Central memory CD8-positive, alpha-beta T cell (primary cell): ENCODE data around the gene CLNK.

Source experiments
- ATAC-seq: fragments of 150-1000 bp; cut with Tn5 transposase; replicated peaks from 2 replicates; pipeline ENCODE4 v1.10.0; 2022; ENCODE audit warnings: mild to moderate bottlenecking, moderate FRiP score, moderate number of reproducible peaks; ENCODE audit not compliant: poor library complexity, severe bottlenecking; ENCODE audit errors: extremely low read depth
- DNase-seq, 2 donors: peaks; one replicate each; pipeline ENCODE4 v3.0.0; 2021; ENCODE audit warnings: low spot score in 2 of 2
- H3K27ac Mint-ChIP-seq: one replicate; pipeline ENCODE4 v1.8.0; 2022; ENCODE audit warnings: low read depth, mild to moderate bottlenecking, moderate library complexity, mixed read lengths
- H3K27me3 Mint-ChIP-seq: one replicate; pipeline ENCODE4 v1.8.0; 2022; ENCODE audit warnings: mixed read lengths
- H3K36me3 Mint-ChIP-seq: one replicate; pipeline ENCODE4 v1.8.0; 2022; ENCODE audit warnings: mild to moderate bottlenecking, moderate library complexity, mixed read lengths; ENCODE audit not compliant: insufficient read depth
- H3K4me1 Mint-ChIP-seq: one replicate; pipeline ENCODE4 v1.8.0; 2022; ENCODE audit warnings: mixed read lengths
- H3K4me3 Mint-ChIP-seq: one replicate; pipeline ENCODE4 v1.8.0; 2022; ENCODE audit warnings: mild to moderate bottlenecking, moderate library complexity, mixed read lengths
- H3K9me3 Mint-ChIP-seq: one replicate; pipeline ENCODE4 v1.8.0; 2022; ENCODE audit warnings: mixed read lengths

CLNK gene, protein sequence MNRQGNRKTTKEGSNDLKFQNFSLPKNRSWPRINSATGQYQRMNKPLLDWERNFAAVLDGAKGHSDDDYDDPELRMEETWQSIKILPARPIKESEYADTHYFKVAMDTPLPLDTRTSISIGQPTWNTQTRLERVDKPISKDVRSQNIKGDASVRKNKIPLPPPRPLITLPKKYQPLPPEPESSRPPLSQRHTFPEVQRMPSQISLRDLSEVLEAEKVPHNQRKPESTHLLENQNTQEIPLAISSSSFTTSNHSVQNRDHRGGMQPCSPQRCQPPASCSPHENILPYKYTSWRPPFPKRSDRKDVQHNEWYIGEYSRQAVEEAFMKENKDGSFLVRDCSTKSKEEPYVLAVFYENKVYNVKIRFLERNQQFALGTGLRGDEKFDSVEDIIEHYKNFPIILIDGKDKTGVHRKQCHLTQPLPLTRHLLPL

DNA sequence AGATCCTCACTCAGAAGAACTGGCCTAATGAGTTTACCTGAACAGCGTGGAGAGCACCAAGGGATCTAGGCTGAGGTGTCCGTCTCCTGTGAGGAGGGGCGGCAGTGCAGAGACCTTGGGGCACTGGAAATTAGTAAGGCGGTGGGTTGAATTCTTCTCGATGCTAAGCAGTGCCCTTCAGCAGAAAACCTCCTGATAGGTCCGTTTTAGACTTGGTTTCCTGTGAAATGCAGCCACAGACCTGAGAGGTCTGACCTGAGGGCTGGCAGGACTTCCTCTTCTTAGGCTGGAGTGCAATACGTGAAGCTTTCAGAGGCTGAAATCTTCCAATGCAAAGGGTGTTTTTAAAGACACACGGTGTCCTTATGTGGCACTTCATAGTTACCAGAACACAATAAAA, at the start of gene CLNK:
TSS of gene CLNK (minus strand) at position 138 of the 400 bp plus-strand sequence. CDS start 16,899 bp downstream, outside the sequence.
- H3K4me1 Mint-ChIP-seq, result no peaks in the 10 kb centered on the region
- ATAC-seq (no peak), DNase-seq (no peak)
- no peaks in the 10 kb centered on the region for H3K27me3 Mint-ChIP-seq
- H3K9me3 Mint-ChIP-seq, result no peaks in the 10 kb centered on the region
- H3K27ac Mint-ChIP-seq, result no peak within 1 kb of the TSS
- peaks cover 2% of the 10 kb centered on the region for H3K36me3 Mint-ChIP-seq
- no peak within 1 kb of the TSS for H3K4me3 Mint-ChIP-seq

DNA sequence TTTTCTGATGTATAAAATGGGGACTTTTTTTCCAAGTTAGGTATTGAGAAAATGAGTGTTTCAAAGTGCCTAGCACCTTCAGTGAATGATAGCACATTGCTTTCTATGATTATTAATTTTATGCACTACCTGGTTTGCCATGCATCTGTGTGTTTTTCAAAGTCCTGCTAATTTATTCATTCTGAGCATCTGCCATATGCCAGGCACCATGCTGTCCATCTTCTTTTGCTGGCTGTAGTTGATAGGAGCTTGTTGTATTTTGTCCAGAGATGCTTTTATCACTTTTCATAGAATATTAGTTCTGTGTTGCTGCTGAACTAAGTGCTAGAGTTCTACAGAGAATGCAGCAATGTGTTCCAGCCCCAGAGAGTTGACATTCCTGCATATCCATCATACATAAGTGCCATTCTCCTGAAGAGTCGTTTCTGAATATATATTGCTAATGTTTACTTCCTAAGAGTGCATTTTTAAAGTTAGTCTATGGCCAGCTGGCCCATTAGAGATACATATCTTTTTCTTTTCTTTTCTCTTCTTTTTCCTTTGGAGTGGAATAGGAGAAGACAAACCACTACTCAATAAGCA, 49.0 kb upstream of the CLNK start:
- peaks cover 6% of the 10 kb centered on the region for H3K4me1 Mint-ChIP-seq
- ATAC-seq (no peak), DNase-seq (no peak)
- H3K4me3 Mint-ChIP-seq, result no peak overlapping the region
- H3K27ac Mint-ChIP-seq, result no peak overlapping the region
- no peaks in the 10 kb centered on the region for H3K9me3 Mint-ChIP-seq
- peaks cover 1% of the 10 kb centered on the region for H3K36me3 Mint-ChIP-seq
- H3K27me3 Mint-ChIP-seq, result peaks cover 42% of the 10 kb centered on the region

DNA sequence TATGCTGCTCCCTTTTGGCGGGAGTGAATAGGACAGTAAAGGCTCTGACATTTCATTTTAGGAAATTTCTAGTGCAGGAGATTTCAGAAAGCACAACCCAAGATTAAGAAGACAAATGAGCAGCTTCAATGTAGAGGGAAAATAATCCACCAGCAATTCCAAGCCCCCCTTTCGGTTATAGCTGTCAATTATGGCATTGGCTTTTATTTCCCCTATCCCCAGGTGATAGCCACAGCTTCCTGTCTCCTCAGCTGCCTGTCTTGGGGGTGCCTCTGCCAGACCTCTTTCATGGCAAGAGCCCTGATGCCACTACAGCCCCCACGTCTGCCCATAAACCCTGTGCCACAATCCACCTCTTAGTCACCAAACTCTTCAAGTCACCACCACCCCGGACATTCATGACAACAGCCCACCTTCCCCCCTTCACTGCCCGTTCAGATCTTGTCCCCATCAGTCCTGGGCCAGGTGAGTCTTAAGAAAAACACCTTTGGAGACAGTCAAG, 48.4 kb upstream of the CLNK start:
- Mint-ChIP-seq H3K4me1 (peaks cover 6% of the 10 kb centered on the region), H3K27ac (no peak overlapping the region), H3K36me3 (peaks cover 1% of the 10 kb centered on the region), H3K27me3 (peaks cover 42% of the 10 kb centered on the region), H3K4me3 (no peak overlapping the region), H3K9me3 (no peaks in the 10 kb centered on the region)
- DNase-seq (no peak), ATAC-seq (no peak)

DNA sequence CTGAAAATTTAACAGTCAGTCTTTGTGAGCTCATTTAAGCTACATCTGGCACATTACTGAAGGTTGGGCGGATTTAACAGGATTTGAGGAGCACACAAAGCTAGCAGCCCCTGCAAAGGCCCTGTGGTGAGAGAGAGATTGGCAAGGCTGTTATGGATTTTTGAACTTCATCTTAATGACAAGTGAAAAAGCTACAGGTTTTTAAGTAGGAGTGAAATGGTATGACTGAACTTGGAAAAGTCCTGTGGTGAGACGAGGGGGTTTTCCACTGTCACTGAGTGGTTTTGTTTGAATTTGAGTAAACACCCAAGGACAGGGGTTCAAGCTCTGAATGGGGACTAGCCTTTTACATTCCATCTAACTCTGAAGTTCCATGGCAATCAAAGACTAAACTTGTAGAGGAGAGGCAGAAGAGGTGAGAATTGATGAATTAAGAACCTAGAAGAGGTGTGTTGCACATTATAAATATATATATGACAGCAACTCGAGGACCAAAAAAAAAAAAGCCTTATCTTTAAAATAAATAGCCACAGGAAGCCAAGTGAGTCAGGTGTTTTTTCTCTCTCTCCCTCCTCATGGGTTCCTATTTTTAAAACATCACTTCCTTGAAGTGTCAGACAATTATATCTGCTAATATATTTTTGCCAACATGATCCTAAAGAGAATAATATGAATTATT, 47.8 kb upstream of the CLNK start:
- no peak overlapping the region for H3K4me3 Mint-ChIP-seq
- H3K36me3 Mint-ChIP-seq, result peaks cover 1% of the 10 kb centered on the region
- H3K27ac Mint-ChIP-seq, result no peak overlapping the region
- DNase-seq (no peak), ATAC-seq (no peak)
- H3K27me3 Mint-ChIP-seq, result peaks cover 42% of the 10 kb centered on the region
- H3K9me3 Mint-ChIP-seq, result no peaks in the 10 kb centered on the region
- peaks cover 6% of the 10 kb centered on the region for H3K4me1 Mint-ChIP-seq

DNA sequence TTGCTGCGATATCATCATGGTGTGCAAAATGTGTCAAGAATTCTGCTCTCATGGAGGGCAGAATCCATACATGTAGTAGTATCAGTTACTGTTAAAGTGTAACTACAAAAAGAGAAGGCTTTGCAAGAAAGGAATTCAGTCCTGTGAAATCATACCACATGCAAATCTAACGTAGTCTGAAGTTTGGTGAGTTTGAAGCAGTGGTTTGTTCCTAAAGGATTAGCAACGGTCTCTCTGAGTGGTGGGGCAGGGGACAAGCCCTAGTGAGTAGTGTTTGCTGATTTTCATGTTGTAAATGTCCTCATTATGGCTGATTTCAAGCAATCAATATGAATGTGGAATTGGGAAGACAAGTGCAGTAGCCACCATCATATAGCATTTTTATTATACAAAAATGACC, 47.1 kb upstream of the CLNK start:
- H3K4me3 Mint-ChIP-seq, result no peak overlapping the region
- no peak for ATAC-seq

DNA sequence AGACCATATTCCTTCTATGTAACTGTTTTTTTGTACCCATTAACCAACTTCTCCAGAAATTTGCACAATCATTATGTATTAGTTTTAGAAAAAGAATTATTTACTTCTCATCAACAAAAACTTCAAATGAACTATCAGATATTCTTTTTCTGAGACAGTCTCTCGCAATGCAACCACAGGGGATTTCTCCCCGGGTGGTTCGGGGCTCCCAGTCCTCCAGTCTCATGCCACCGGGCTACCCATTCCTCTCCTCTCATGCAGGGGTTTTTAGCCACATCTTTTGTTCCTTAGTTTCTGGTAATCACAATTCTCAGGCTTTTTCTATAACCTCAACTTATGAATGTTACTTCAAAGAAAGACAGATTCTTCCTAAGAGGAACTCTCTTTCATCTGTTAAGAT, 46.6 kb upstream of the CLNK start:
- Mint-ChIP-seq H3K4me1 (peaks cover 6% of the 10 kb centered on the region), H3K36me3 (peaks cover 1% of the 10 kb centered on the region), H3K4me3 (no peak overlapping the region), H3K9me3 (no peaks in the 10 kb centered on the region), H3K27me3 (peaks cover 42% of the 10 kb centered on the region), H3K27ac (no peak overlapping the region)
- ATAC-seq, result no peak
- DNase-seq, result no peak

More for the DNA sequence above, 47.1 kb upstream of the CLNK start:
- no peak overlapping the region for H3K27ac Mint-ChIP-seq
- H3K27me3 Mint-ChIP-seq, result peaks cover 42% of the 10 kb centered on the region
- H3K9me3 Mint-ChIP-seq, result no peaks in the 10 kb centered on the region
- peaks cover 6% of the 10 kb centered on the region for H3K4me1 Mint-ChIP-seq
- H3K36me3 Mint-ChIP-seq, result peaks cover 1% of the 10 kb centered on the region
- no peak for DNase-seq

DNA sequence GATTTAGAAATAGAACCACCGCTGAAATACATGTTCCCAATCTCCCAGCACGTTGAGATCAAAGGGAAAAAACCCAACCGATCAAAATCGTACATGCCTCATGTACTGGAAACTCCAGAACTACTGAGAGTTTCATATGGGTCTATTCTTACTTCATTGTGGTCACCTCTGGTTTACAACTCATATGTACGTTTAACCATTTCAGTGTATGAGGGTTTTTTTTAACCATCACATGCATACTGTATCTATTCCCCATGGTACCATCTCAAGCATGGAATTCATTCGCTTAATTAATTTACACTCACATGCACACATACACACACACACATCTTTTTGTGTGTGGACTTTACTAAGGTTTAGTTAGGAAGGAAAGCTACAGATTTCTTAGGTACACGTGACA, 46.0 kb upstream of the CLNK start:
- Mint-ChIP-seq H3K27me3 (peaks cover 42% of the 10 kb centered on the region), H3K4me3 (no peak overlapping the region), H3K27ac (no peak overlapping the region), H3K9me3 (no peaks in the 10 kb centered on the region), H3K36me3 (peaks cover 1% of the 10 kb centered on the region), H3K4me1 (peaks cover 6% of the 10 kb centered on the region)
- ATAC-seq (no peak), DNase-seq (no peak)

DNA sequence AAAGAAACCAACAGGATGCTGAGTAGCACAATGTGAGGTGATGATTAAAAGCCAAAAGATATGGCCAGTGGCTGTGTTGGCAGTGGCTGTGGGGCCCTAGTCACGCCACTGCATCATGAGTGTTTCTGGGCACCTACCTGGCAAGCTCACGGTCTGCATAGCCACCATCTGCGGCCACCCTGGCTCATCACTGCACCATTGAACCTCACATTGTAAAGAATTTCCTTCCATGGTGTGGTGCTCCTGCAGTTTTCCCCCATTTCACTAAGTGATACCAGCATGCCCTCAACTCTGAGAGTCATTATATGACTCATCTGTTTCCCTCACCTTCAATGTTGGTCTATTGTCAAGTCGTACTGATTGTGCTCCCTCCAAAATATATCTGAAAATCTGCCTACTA, 45.5 kb upstream of the CLNK start:
- Mint-ChIP-seq H3K9me3 (no peaks in the 10 kb centered on the region), H3K27ac (no peak overlapping the region), H3K36me3 (peaks cover 1% of the 10 kb centered on the region), H3K4me3 (no peak overlapping the region), H3K27me3 (peaks cover 42% of the 10 kb centered on the region), H3K4me1 (peaks cover 6% of the 10 kb centered on the region)
- ATAC-seq (no peak), DNase-seq (no peak)

DNA sequence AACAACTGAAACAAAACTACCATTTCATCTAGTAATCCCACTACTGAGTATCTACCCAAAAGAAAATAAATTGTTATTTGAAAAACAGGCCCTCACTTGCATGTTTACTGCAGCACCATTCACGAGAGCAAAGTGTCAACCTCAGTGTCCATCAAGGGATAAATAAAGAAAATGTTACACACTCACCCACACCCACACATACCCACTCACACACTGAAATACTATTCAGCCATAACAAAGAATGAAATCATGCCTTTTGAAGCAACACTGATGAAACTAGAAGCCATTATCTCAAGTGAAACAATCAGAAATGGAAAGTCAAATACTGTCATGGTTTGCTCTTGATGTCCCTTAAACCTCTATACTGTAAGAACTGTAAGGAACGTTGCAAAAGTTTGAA, 44.8 kb upstream of the CLNK start:
- H3K36me3 Mint-ChIP-seq, result peaks cover 1% of the 10 kb centered on the region
- H3K27me3 Mint-ChIP-seq, result peaks cover 41% of the 10 kb centered on the region
- ATAC-seq (no peak), DNase-seq (no peak)
- H3K4me3 Mint-ChIP-seq, result no peak overlapping the region
- peaks cover 6% of the 10 kb centered on the region for H3K4me1 Mint-ChIP-seq
- no peaks in the 10 kb centered on the region for H3K9me3 Mint-ChIP-seq
- no peak overlapping the region for H3K27ac Mint-ChIP-seq

DNA sequence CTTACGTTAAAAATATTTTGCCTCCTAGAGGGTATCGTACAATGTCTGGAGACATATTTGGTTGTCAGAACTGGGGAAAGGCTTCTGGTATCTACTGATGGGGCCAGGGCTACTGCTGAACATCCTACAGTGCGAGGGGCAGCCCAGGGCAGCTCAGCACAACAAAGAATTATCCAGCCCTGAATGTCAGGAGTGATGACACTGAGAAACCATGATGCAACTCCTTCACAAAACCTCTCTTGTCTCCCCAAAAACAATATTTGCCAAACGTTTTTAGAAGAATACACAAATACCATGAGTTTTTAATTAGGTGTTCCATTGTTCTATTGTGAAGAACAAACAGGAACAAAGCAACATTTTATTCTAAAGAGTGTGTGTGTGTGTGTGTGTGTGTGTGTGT, 43.4 kb upstream of the CLNK start:
- Mint-ChIP-seq H3K9me3 (no peaks in the 10 kb centered on the region), H3K36me3 (peaks cover 1% of the 10 kb centered on the region), H3K27ac (no peak overlapping the region), H3K4me1 (peaks cover 2% of the 10 kb centered on the region), H3K27me3 (peaks cover 27% of the 10 kb centered on the region), H3K4me3 (no peak overlapping the region)
- DNase-seq, result no peak
- no peak for ATAC-seq

DNA sequence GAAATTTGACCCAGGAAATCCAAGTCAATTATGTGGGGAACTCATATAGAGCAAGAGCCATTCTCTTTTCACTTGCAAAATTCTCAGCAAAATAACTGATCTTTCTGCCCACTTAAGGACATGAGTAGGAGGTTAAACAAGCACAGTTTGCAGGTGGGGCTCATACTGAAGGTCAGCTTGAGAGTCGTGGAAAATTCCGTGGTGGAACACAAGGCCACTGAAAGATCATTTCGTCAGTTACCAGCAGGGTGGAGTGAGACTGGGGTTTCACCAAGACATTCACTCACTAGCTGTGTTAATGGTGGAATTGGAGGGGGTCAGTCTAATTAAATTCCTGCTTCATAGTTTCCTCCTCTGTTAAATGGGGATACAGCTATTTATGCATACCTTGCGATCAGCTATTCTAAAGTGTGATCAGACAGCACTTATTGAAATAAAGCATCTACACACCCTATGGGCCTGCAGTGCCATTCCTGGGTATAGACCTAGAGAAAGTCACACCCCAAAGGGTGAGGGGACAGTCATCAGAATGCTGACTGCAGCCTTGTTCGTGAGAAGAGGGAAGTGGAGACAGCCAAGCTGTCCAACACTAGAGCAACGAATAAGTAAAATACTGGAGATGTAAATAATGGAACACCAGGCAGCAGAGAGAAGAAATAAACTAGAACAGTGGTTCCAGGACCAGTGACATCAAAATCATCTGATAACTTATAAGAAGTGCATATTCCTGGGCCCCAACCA, 42.7 kb upstream of the CLNK start:
- Mint-ChIP-seq H3K27me3 (peaks cover 21% of the 10 kb centered on the region), H3K9me3 (no peaks in the 10 kb centered on the region), H3K4me3 (no peak overlapping the region), H3K4me1 (no peaks in the 10 kb centered on the region), H3K27ac (no peak overlapping the region), H3K36me3 (peaks cover 1% of the 10 kb centered on the region)
- DNase-seq, result no peak
- no peak for ATAC-seq

DNA sequence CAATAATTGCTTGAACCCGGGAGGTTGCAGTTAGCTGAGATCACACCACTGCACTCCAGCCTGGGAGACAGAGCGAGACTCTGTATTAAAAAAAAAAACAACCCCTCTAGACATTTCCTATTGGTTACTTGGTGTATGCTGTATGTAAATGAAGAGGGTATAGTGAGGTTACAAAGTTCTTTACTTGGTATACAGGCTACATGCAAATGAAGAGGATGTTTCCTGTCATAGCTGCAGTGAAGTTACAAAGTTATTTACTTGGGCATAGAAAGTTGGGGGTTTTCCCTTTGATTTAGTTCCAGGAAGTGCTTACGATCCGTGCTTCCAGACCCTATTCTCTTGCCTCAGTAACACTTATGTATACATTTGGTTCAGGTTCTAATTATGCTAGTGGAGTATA, 38.4 kb upstream of the CLNK start:
- Mint-ChIP-seq H3K27ac (no peak overlapping the region), H3K4me3 (no peak overlapping the region), H3K27me3 (peaks cover 17% of the 10 kb centered on the region), H3K9me3 (no peaks in the 10 kb centered on the region), H3K4me1 (no peaks in the 10 kb centered on the region), H3K36me3 (no peaks in the 10 kb centered on the region)
- ATAC-seq, result no peak
- DNase-seq, result no peak
